ENCODE measurements around the gene HERPUD1. TPM values are rescaled to one million over a fixed set of nuclear protein-coding genes. Genes with fewer than 3 reads are reported as not detected.
A peak's percentile ranks its signal among the peaks of the same experiment; 100 is the strongest.
"Not testable (repeated sequence)": the region's sequence is repeated elsewhere in the genome, so short reads cannot be mapped to it uniquely, and the experiment has no call there.

HERPUD1 gene
- total RNA-seq, 1 donor from 2014 or later: 97.7 TPM

GRCh38 chr16:56988948-56989945 lies 57.3 kb downstream of the HERPUD1 start, which contains the start of gene NLRC5:
Gene NLRC5 (plus strand): TSS chr16:56989557. CDS start chr16:57020713, 31,156 bp downstream.
- H3K27ac ChIP-seq: peak within 1 kb of the TSS; percentile 93
- DNase-seq (ENCODE audit: extremely low spot score in 2 of 2): no peak
- H3K4me3 ChIP-seq: peak within 1 kb of the TSS; percentile 51 to 80
- intact Hi-C loops (cut with DNase I): loop anchor here (5.0 kb wide), 1 partner anchor 57 kb away; the partner anchor contains the start of gene HERPUD1
- no peaks in the 10 kb centered on the region for H3K36me3 ChIP-seq
- no peaks in the 10 kb centered on the region for H3K9me3 ChIP-seq
- no peaks in the 10 kb centered on the region for H3K27me3 ChIP-seq
- peak; percentile 61 to 80 for TF ChIP-seq POLR2A (IDR thresholded peaks at IDR 0.05)
- no peak for TF ChIP-seq CTCF (IDR thresholded peaks at IDR 0.05)
- peak; percentile 91 to 96 for TF ChIP-seq POLR2AphosphoS5 (IDR thresholded peaks at IDR 0.05; ENCODE audit: insufficient read depth in 1 of 2, low read depth in 1 of 2)
- H3K4me1 ChIP-seq: peaks cover 68% of the 10 kb centered on the region

- H3K27ac ChIP-seq: peak overlapping the region; percentile 93
- no peak for TF ChIP-seq CTCF (IDR thresholded peaks at IDR 0.05)
- TF ChIP-seq POLR2A (IDR thresholded peaks at IDR 0.05): no peak
- no peak for TF ChIP-seq POLR2AphosphoS5 (IDR thresholded peaks at IDR 0.05; ENCODE audit: insufficient read depth in 1 of 2, low read depth in 1 of 2)
- no peaks in the 10 kb centered on the region for H3K36me3 ChIP-seq
- no peaks in the 10 kb centered on the region for H3K27me3 ChIP-seq
- H3K9me3 ChIP-seq: no peaks in the 10 kb centered on the region
- intact Hi-C loops (cut with DNase I): loop anchor here (5.0 kb wide), 1 partner anchor 58 kb away; the partner anchor contains the start of gene HERPUD1
- no peak for DNase-seq (ENCODE audit: extremely low spot score in 2 of 2)
- H3K4me3 ChIP-seq: peak overlapping the region; percentile 51 to 80
- peaks cover 69% of the 10 kb centered on the region for H3K4me1 ChIP-seq
These were observed 58.0 kb downstream of the HERPUD1 start for GRCh38 chr16:56989988-56990387.

GRCh38 chr16:56990407-56991286 lies 58.7 kb downstream of the HERPUD1 start:
- no peak for DNase-seq (ENCODE audit: extremely low spot score in 2 of 2)
- intact Hi-C loops (cut with DNase I): no loop called here
- Histone ChIP-seq H3K4me1 (peaks cover 63% of the 10 kb centered on the region), H3K9me3 (no peaks in the 10 kb centered on the region), H3K36me3 (no peaks in the 10 kb centered on the region), H3K27me3 (no peaks in the 10 kb centered on the region), H3K27ac (peak overlapping the region; percentile 93), H3K4me3 (peak overlapping the region; percentile 51 to 80)
- no peak for TF ChIP-seq POLR2AphosphoS5 (IDR thresholded peaks at IDR 0.05; ENCODE audit: insufficient read depth in 1 of 2, low read depth in 1 of 2)
- no peak for TF ChIP-seq POLR2A (IDR thresholded peaks at IDR 0.05)
- TF ChIP-seq CTCF (IDR thresholded peaks at IDR 0.05): no peak

GRCh38 chr16:56992431-56992830 lies 60.5 kb downstream of the HERPUD1 start:
- H3K9me3 ChIP-seq; H3K27me3 ChIP-seq; intact Hi-C loops (cut with DNase I); H3K4me3 ChIP-seq; DNase-seq (ENCODE audit: extremely low spot score in 2 of 2); H3K36me3 ChIP-seq: not testable (repeated sequence)
- H3K27ac ChIP-seq: peak overlapping the region; percentile 93
- peaks cover 56% of the 10 kb centered on the region for H3K4me1 ChIP-seq

GRCh38 chr16:56993204-56993603 lies 61.3 kb downstream of the HERPUD1 start:
- TF ChIP-seq CTCF (IDR thresholded peaks at IDR 0.05) (no peak), POLR2A (IDR thresholded peaks at IDR 0.05) (no peak), POLR2AphosphoS5 (IDR thresholded peaks at IDR 0.05; ENCODE audit: insufficient read depth in 1 of 2, low read depth in 1 of 2) (no peak)
- Histone ChIP-seq H3K27me3 (no peaks in the 10 kb centered on the region), H3K36me3 (no peaks in the 10 kb centered on the region), H3K4me1 (peaks cover 58% of the 10 kb centered on the region), H3K9me3 (no peaks in the 10 kb centered on the region), H3K27ac (no peak overlapping the region), H3K4me3 (no peak overlapping the region)
- intact Hi-C loops (cut with DNase I): no loop called here
- DNase-seq (ENCODE audit: extremely low spot score in 2 of 2): no peak

Data from vagina (tissue), 2 donors.